Smooth muscle cell (in vitro differentiated cells): ENCODE measurements around the gene TLE7. TPM values are rescaled to one million over a fixed set of nuclear protein-coding genes. Genes with fewer than 3 reads are reported as not detected.
A peak's percentile ranks its signal among the peaks of the same experiment; 100 is the strongest.

Experiments
- DNase-seq: peaks from one replicate; lab custom pipeline; 2025; ENCODE audit not compliant: unreplicated experiment; lab: John Stamatoyannopoulos, UW
- H2AFZ ChIP-seq: fragments of 200-600 bp; sonication (generic); 2 replicates; pipeline ENCODE4 v1.6.0; 2016; ENCODE audit warnings: antibody characterized with exemption, low read depth, mild to moderate bottlenecking
- H3F3A ChIP-seq: fragments of 200-600 bp; sonication (generic); 2 replicates; pipeline ENCODE4 v1.6.0; 2017; ENCODE audit warnings: antibody characterized with exemption, low read depth
- H3K27ac ChIP-seq: fragments of 200-600 bp; sonication (generic); 2 replicates; pipeline ENCODE4 v1.5.1; 2016; ENCODE audit warnings: low read depth, mild to moderate bottlenecking
- H3K27me3 ChIP-seq: fragments of 200-600 bp; sonication (generic); 2 replicates; pipeline ENCODE4 v1.6.1; 2016; ENCODE audit warnings: low read depth, mild to moderate bottlenecking
- H3K36me3 ChIP-seq: fragments of 200-600 bp; sonication (generic); 2 replicates; pipeline ENCODE4 v1.5.1; 2016; ENCODE audit warnings: low read depth
- H3K4me1 ChIP-seq: fragments of 200-600 bp; sonication (generic); 2 replicates; pipeline ENCODE4 v1.5.1; 2016; ENCODE audit warnings: low read depth
- H3K4me2 ChIP-seq: fragments of 200-600 bp; sonication (generic); 2 replicates; pipeline ENCODE4 v1.6.0; 2016; ENCODE audit warnings: mild to moderate bottlenecking
- H3K4me3 ChIP-seq: fragments of 200-600 bp; sonication (generic); 2 replicates; pipeline ENCODE4 v1.5.1; 2016; ENCODE audit warnings: mild to moderate bottlenecking
- H3K79me2 ChIP-seq: fragments of 200-600 bp; sonication (generic); 2 replicates; pipeline ENCODE4 v1.6.0; 2016; ENCODE audit warnings: low read depth, mild to moderate bottlenecking
- H3K9ac ChIP-seq: fragments of 200-600 bp; sonication (generic); 2 replicates; pipeline ENCODE4 v1.6.0; 2016; ENCODE audit warnings: low read depth
- H3K9me3 ChIP-seq: fragments of 200-600 bp; sonication (generic); replicated peaks from 2 replicates; pipeline ENCODE4 v1.5.1; 2016; ENCODE audit warnings: low read depth
- H4K20me1 ChIP-seq: fragments of 200-600 bp; sonication (generic); 2 replicates; pipeline ENCODE4 v1.6.0; 2016; ENCODE audit warnings: low read depth
- CTCF ChIP-seq: fragments of 200-600 bp; sonication (generic); IDR thresholded peaks from 2 replicates; pipeline ENCODE4 v1.5.1; 2017; ENCODE audit warnings: borderline replicate concordance, mild to moderate bottlenecking, antibody characterized with exemption; ENCODE audit not compliant: insufficient read depth, poor library complexity, severe bottlenecking
- WGBS: methylation state at CpG from one replicate; pipeline ENCODE4 v1.1.7; 2016; ENCODE audit warnings: low lambda C conversion rate; 5-methylcytosine and 5-hydroxymethylcytosine counted together
- polyA plus RNA-seq: library from polyadenylated mRNA; unstranded; fragments of >200 nt; fragmentation: Nextera tagmentation; extraction: Ambion mirVana; gene quantifications from 2 replicates; pipeline ENCODE4 v1.2.1, GENCODE V29; 2016
- total RNA-seq: library from RNA; depleted of rRNA; stranded (reverse); fragments of >200 nt; gene quantifications from 2 replicates; pipeline ENCODE4 v1.2.3, GENCODE V29; 2014

TLE7 gene
- total and polyA plus RNA-seq, 2 experiments from 2014 or later, result not detected

- no peaks in the 10 kb centered on the region for H3K27me3 ChIP-seq
- no peaks in the 10 kb centered on the region for H4K20me1 ChIP-seq
- H3K27ac ChIP-seq, result peak within 1 kb of the TSS; percentile 51
- TF ChIP-seq CTCF, result peak; percentile 11
- peak within 1 kb of the TSS; percentile 98 for H3K4me3 ChIP-seq
- H3K9ac ChIP-seq, result peak within 1 kb of the TSS; percentile 93
- H3K4me2 ChIP-seq, result peak within 1 kb of the TSS; percentile 99
- no peaks in the 10 kb centered on the region for H3K9me3 ChIP-seq
- no peaks in the 10 kb centered on the region for H3F3A ChIP-seq
- H3K4me1 ChIP-seq, result peaks cover 17% of the 10 kb centered on the region
- H3K79me2 ChIP-seq, result peaks cover 18% of the 10 kb centered on the region
- peak; percentile 29 for DNase-seq
- WGBS, result under 1% methylated on average over 52 of the region's 52 CpGs
- H2AFZ ChIP-seq, result peak within 1 kb of the TSS; percentile 99
- H3K36me3 ChIP-seq, result no peaks in the 10 kb centered on the region
Measured at GRCh38 chr16:71461686-71462648, 20.1 kb upstream of the TLE7 start, which contains the start of gene ZNF23. Gene ZNF23, minus strand, starts transcription at chr16:71462247. Its CDS starts 5,451 bp downstream, at chr16:71456796.

- Histone ChIP-seq H3K27ac (no peak overlapping the region), H3K4me3 (peak overlapping the region; percentile 98), H3K79me2 (peaks cover 18% of the 10 kb centered on the region), H3F3A (no peaks in the 10 kb centered on the region), H3K4me2 (peak overlapping the region; percentile 99), H3K9ac (no peak overlapping the region), H3K4me1 (peaks cover 17% of the 10 kb centered on the region), H4K20me1 (no peaks in the 10 kb centered on the region), H3K9me3 (no peaks in the 10 kb centered on the region), H3K27me3 (no peaks in the 10 kb centered on the region), H3K36me3 (no peaks in the 10 kb centered on the region), H2AFZ (no peak overlapping the region)
- DNase-seq, result no peak
- WGBS, result 97% methylated on average over 1 of the region's 1 CpG
- TF ChIP-seq CTCF, result no peak
Measured at GRCh38 chr16:71460941-71461340, 19.1 kb upstream of the TLE7 start.

GRCh38 chr16:71460236-71460635 lies 18.4 kb upstream of the TLE7 start:
- H3K27ac ChIP-seq, result no peak overlapping the region
- H3K27me3 ChIP-seq, result no peaks in the 10 kb centered on the region
- no peak overlapping the region for H3K4me3 ChIP-seq
- no peaks in the 10 kb centered on the region for H3K9me3 ChIP-seq
- DNase-seq, result no peak
- H3K4me2 ChIP-seq, result peak overlapping the region; percentile 99
- H4K20me1 ChIP-seq, result no peaks in the 10 kb centered on the region
- peaks cover 17% of the 10 kb centered on the region for H3K4me1 ChIP-seq
- WGBS, result 66% methylated on average over 4 of the region's 4 CpGs
- no peak for TF ChIP-seq CTCF
- no peaks in the 10 kb centered on the region for H3F3A ChIP-seq
- H3K36me3 ChIP-seq, result no peaks in the 10 kb centered on the region
- H2AFZ ChIP-seq, result no peak overlapping the region
- peaks cover 18% of the 10 kb centered on the region for H3K79me2 ChIP-seq
- H3K9ac ChIP-seq, result no peak overlapping the region
